Neuronal stem cell (in vitro differentiated cells): ENCODE results near the gene DAO.

ENCODE experiments used
- DNase-seq: peaks from one replicate; pipeline ENCODE4 v3.0.0-alpha.2; 2013; ENCODE audit warnings: low spot score
- H2AFZ ChIP-seq: one replicate; pipeline ENCODE4 v1.6.1; 2013; ENCODE audit warnings: mild to moderate bottlenecking, low read length, inconsistent platforms
- H2AK5ac ChIP-seq: 2 replicates; pipeline ENCODE4 v1.6.1; 2013; ENCODE audit warnings: low read depth, mild to moderate bottlenecking, inconsistent platforms, low read length, moderate library complexity, mixed read lengths
- H2BK120ac ChIP-seq: 2 replicates; pipeline ENCODE4 v1.6.1; 2013; ENCODE audit warnings: low read depth, mild to moderate bottlenecking, inconsistent platforms, low read length, moderate library complexity, mixed read lengths
- H2BK12ac ChIP-seq: one replicate; pipeline ENCODE4 v1.6.1; 2013; ENCODE audit warnings: low read length, inconsistent platforms
- H2BK15ac ChIP-seq: 2 replicates; pipeline ENCODE4 v1.6.1; 2013; ENCODE audit warnings: mild to moderate bottlenecking, low read length, inconsistent platforms, mixed read lengths
- H2BK5ac ChIP-seq: one replicate; pipeline ENCODE4 v1.6.1; 2013; ENCODE audit warnings: inconsistent platforms, mild to moderate bottlenecking, low read length, moderate library complexity
- H3K14ac ChIP-seq: one replicate; pipeline ENCODE4 v1.6.1; 2013; ENCODE audit warnings: low read length, inconsistent platforms
- H3K18ac ChIP-seq: 2 replicates; pipeline ENCODE4 v1.6.1; 2013; ENCODE audit warnings: low read length, inconsistent platforms
- H3K23ac ChIP-seq: 2 replicates; pipeline ENCODE4 v1.6.1; 2013; ENCODE audit warnings: low read depth, mild to moderate bottlenecking, mixed read lengths, low read length, inconsistent platforms; ENCODE audit not compliant: poor library complexity
- H3K27ac ChIP-seq: replicated peaks from 3 replicates; pipeline ENCODE4 v1.5.1; 2013; ENCODE audit warnings: low read length, inconsistent platforms
- H3K27me3 ChIP-seq, 3 experiments: 2 replicates each; pipeline ENCODE4 v1.6.1; 2013; ENCODE audit warnings: low read length in 3 of 3, mild to moderate bottlenecking in 2 of 3, inconsistent platforms in 1 of 3, low read depth in 1 of 3, mixed read lengths in 1 of 3, moderate library complexity in 1 of 3; ENCODE audit not compliant: control insufficient read depth in 3 of 3, insufficient read depth in 3 of 3
- H3K36me3 ChIP-seq, 2 donors: replicated peaks in 1 of 2; 2 replicates each; pipeline ENCODE4 v1.6.1; 2013; ENCODE audit warnings: low read length in 2 of 2; ENCODE audit not compliant: control insufficient read depth in 2 of 2, insufficient read depth in 2 of 2
- H3K4ac ChIP-seq: 2 replicates; pipeline ENCODE4 v1.6.1; 2013; ENCODE audit warnings: inconsistent platforms, mild to moderate bottlenecking, low read length, moderate library complexity
- H3K4me1 ChIP-seq, 2 donors: 1 replicate in 1 of 2; 2 replicates in 1 of 2; pipeline ENCODE4 v1.6.1; 2013; ENCODE audit warnings: low read length in 2 of 2, low read depth in 1 of 2; ENCODE audit not compliant: control insufficient read depth in 2 of 2, insufficient read depth in 1 of 2
- H3K4me2 ChIP-seq: one replicate; pipeline ENCODE4 v1.6.1; 2013; ENCODE audit warnings: mild to moderate bottlenecking, low read length, inconsistent platforms; ENCODE audit not compliant: insufficient read depth, poor library complexity, severe bottlenecking
- H3K4me3 ChIP-seq, 2 donors: 2 replicates each; pipeline ENCODE4 v1.5.1; 2013; ENCODE audit warnings: low read length in 2 of 2, mild to moderate bottlenecking in 2 of 2, inconsistent platforms in 1 of 2, moderate library complexity in 1 of 2
- H3K79me1 ChIP-seq: one replicate; pipeline ENCODE4 v1.6.1; 2013; ENCODE audit warnings: low read depth, mild to moderate bottlenecking, inconsistent platforms, low read length, moderate library complexity
- H3K9ac ChIP-seq: one replicate; pipeline ENCODE4 v1.6.1; 2013; ENCODE audit warnings: mild to moderate bottlenecking, low read depth, low read length, inconsistent platforms; ENCODE audit not compliant: poor library complexity
- H3K9me3 ChIP-seq, 2 donors: replicated peaks in 1 of 2; 2 replicates each; pipeline versions ENCODE3 to v1.6.1; 2013; ENCODE audit warnings: low read length in 2 of 2, mild to moderate bottlenecking in 2 of 2, inconsistent platforms in 1 of 2, low read depth in 1 of 2, mixed read lengths in 1 of 2, moderate library complexity in 1 of 2; ENCODE audit not compliant: control insufficient read depth in 2 of 2, insufficient read depth in 1 of 2
- H4K8ac ChIP-seq: one replicate; pipeline ENCODE4 v1.6.1; 2013; ENCODE audit warnings: low read depth, mild to moderate bottlenecking, inconsistent platforms, low read length, moderate library complexity
- H4K91ac ChIP-seq: one replicate; pipeline ENCODE4 v1.6.1; 2013; ENCODE audit warnings: low read length, low read depth, mild to moderate bottlenecking, inconsistent platforms; ENCODE audit not compliant: poor library complexity
- WGBS, 2 donors: extraction: QIAGEN DNeasy Blood & Tissue Kit; methylation state at CpG; one replicate each; pipeline ENCODE4 v1.1.7; 2013; ENCODE audit warnings: missing lambda C conversion rate in 2 of 2, mixed read lengths in 1 of 2; ENCODE audit not compliant: insufficient read length in 2 of 2, insufficient replicate concordance in 1 of 2; ENCODE audit errors: extremely low coverage in 2 of 2; 5-methylcytosine and 5-hydroxymethylcytosine counted together

Gene DAO

GRCh38 chr12:108875280-108875679, 4.6 kb upstream of the DAO start:
- Histone ChIP-seq H3K27me3 (no peaks in the 10 kb centered on the region), H3K4ac (no peak overlapping the region), H2BK12ac (no peak overlapping the region), H3K79me1 (no peaks in the 10 kb centered on the region), H4K91ac (no peak overlapping the region), H3K14ac (no peak overlapping the region), H3K9ac (no peak overlapping the region), H4K8ac (no peak overlapping the region), H3K4me3 (no peak overlapping the region), H3K18ac (no peak overlapping the region), H2AFZ (no peak overlapping the region), H3K4me2 (no peak overlapping the region), H3K36me3 (no peaks in the 10 kb centered on the region), H3K27ac (no peak overlapping the region), H3K23ac (no peak overlapping the region), H2AK5ac (no peak overlapping the region), H2BK120ac (no peak overlapping the region), H2BK15ac (no peak overlapping the region), H3K9me3 (no peaks in the 10 kb centered on the region), H3K4me1 (peaks cover 4 to 7% of the 10 kb centered on the region in 2 donors), H2BK5ac (no peak overlapping the region)
- no CpG with 5 or more reads among the region's 1 CpG for WGBS, 2 donors
- DNase-seq: no peak

GRCh38 chr12:108875682-108876361, 4.1 kb upstream of the DAO start:
- Histone ChIP-seq H3K79me1 (no peaks in the 10 kb centered on the region), H3K9me3 (no peaks in the 10 kb centered on the region), H3K9ac (no peak overlapping the region), H3K27ac (no peak overlapping the region), H3K14ac (no peak overlapping the region), H3K18ac (no peak overlapping the region), H3K4ac (no peak overlapping the region), H2BK15ac (no peak overlapping the region), H3K4me3 (no peak overlapping the region), H2AK5ac (no peak overlapping the region), H3K36me3 (no peaks in the 10 kb centered on the region), H2BK120ac (no peak overlapping the region), H4K8ac (no peak overlapping the region), H2BK12ac (no peak overlapping the region), H3K27me3 (no peaks in the 10 kb centered on the region), H3K4me2 (no peak overlapping the region), H3K4me1 (peaks cover 4 to 8% of the 10 kb centered on the region in 2 donors), H3K23ac (no peak overlapping the region), H2BK5ac (no peak overlapping the region), H2AFZ (no peak overlapping the region), H4K91ac (no peak overlapping the region)
- no CpG with 5 or more reads among the region's 3 CpGs for WGBS, 2 donors
- no peak for DNase-seq

- H3K4me3 ChIP-seq: no peak overlapping the region
- no peak for DNase-seq
- no peak overlapping the region for H3K18ac ChIP-seq
- H3K9me3 ChIP-seq: no peaks in the 10 kb centered on the region
- H3K9ac ChIP-seq: no peak overlapping the region
- no peak overlapping the region for H3K4ac ChIP-seq
- no peak overlapping the region for H3K4me2 ChIP-seq
- H3K4me1 ChIP-seq: peaks cover 4 to 9% of the 10 kb centered on the region in 2 donors
- H3K14ac ChIP-seq: no peak overlapping the region
- WGBS, 2 donors: no CpG with 5 or more reads among the region's 3 CpGs
- no peak overlapping the region for H3K27ac ChIP-seq
- no peak overlapping the region for H2BK12ac ChIP-seq
- H2AFZ ChIP-seq: no peak overlapping the region
- H2AK5ac ChIP-seq: no peak overlapping the region
- H3K36me3 ChIP-seq: no peaks in the 10 kb centered on the region
- H3K23ac ChIP-seq: no peak overlapping the region
- H2BK15ac ChIP-seq: no peak overlapping the region
- no peaks in the 10 kb centered on the region for H3K79me1 ChIP-seq
- no peak overlapping the region for H2BK120ac ChIP-seq
- H3K27me3 ChIP-seq: no peaks in the 10 kb centered on the region
- no peak overlapping the region for H4K91ac ChIP-seq
- H2BK5ac ChIP-seq: no peak overlapping the region
- H4K8ac ChIP-seq: no peak overlapping the region
These were observed 3.3 kb upstream of the DAO start for GRCh38 chr12:108876550-108876949.

GRCh38 chr12:108881953-108882352, 2.1 kb downstream of the DAO start:
- Histone ChIP-seq H3K27ac (no peak overlapping the region), H4K91ac (no peak overlapping the region), H3K4me2 (no peak overlapping the region), H3K36me3 (no peaks in the 10 kb centered on the region), H3K79me1 (no peaks in the 10 kb centered on the region), H2BK15ac (no peak overlapping the region), H2BK5ac (no peak overlapping the region), H2BK12ac (no peak overlapping the region), H4K8ac (no peak overlapping the region), H2AFZ (no peak overlapping the region), H3K14ac (no peak overlapping the region), H3K18ac (no peak overlapping the region), H3K4me1 (peaks cover 4 to 9% of the 10 kb centered on the region in 2 donors), H3K4ac (no peak overlapping the region), H2BK120ac (no peak overlapping the region), H3K9ac (no peak overlapping the region), H3K9me3 (no peaks in the 10 kb centered on the region), H2AK5ac (no peak overlapping the region), H3K27me3 (no peaks in the 10 kb centered on the region), H3K4me3 (no peak overlapping the region), H3K23ac (no peak overlapping the region)
- no CpG with 5 or more reads among the region's 3 CpGs for WGBS, 2 donors
- no peak for DNase-seq
